Mammary epithelial cell (primary cell): ENCODE data around the gene VWA5B1.

ENCODE experiments used
- CTCF ChIP-seq, 2 donors: IDR thresholded peaks in 1 of 2; conservative IDR thresholded peaks in 1 of 2; 2 replicates each; pipeline ENCODE4 v1.5.1; 2011 to 2012; ENCODE audit warnings: inconsistent platforms in 2 of 2, low read length in 2 of 2, mild to moderate bottlenecking in 2 of 2, control low read depth in 1 of 2, low read depth in 1 of 2; ENCODE audit not compliant: insufficient read depth in 1 of 2; ENCODE audit errors: extremely low read depth in 1 of 2
- EZH2 ChIP-seq: IDR thresholded peaks from 2 replicates; pipeline ENCODE4 v1.6.1; 2012; ENCODE audit warnings: low read length, inconsistent platforms, borderline replicate concordance

- no peak for TF ChIP-seq CTCF (conservative IDR thresholded peaks at IDR 0.05 in 1 of 2, IDR thresholded peaks at IDR 0.05 in 1 of 2; ENCODE audit: extremely low read depth in 1 of 2, insufficient read depth in 1 of 2, low read depth in 1 of 2, low read length in 2 of 2)
- no peak for TF ChIP-seq EZH2
These were observed 75.4 kb downstream of the VWA5B1 start for GRCh38 chr1:20366056-20366462.
